Activated CD4-positive, CD25-positive, alpha-beta regulatory T cell treated with anti-CD3 and anti-CD28 coated beads, Interleukin-2, amount 50 U/mL, for 72 hours (primary cell): ENCODE measurements around the gene TRO.
A peak's percentile ranks its signal among the peaks of the same experiment; 100 is the strongest.

Experiments used
- DNase-seq: peaks from one replicate; pipeline ENCODE4 v3.0.0; 2021

Gene TRO, protein sequence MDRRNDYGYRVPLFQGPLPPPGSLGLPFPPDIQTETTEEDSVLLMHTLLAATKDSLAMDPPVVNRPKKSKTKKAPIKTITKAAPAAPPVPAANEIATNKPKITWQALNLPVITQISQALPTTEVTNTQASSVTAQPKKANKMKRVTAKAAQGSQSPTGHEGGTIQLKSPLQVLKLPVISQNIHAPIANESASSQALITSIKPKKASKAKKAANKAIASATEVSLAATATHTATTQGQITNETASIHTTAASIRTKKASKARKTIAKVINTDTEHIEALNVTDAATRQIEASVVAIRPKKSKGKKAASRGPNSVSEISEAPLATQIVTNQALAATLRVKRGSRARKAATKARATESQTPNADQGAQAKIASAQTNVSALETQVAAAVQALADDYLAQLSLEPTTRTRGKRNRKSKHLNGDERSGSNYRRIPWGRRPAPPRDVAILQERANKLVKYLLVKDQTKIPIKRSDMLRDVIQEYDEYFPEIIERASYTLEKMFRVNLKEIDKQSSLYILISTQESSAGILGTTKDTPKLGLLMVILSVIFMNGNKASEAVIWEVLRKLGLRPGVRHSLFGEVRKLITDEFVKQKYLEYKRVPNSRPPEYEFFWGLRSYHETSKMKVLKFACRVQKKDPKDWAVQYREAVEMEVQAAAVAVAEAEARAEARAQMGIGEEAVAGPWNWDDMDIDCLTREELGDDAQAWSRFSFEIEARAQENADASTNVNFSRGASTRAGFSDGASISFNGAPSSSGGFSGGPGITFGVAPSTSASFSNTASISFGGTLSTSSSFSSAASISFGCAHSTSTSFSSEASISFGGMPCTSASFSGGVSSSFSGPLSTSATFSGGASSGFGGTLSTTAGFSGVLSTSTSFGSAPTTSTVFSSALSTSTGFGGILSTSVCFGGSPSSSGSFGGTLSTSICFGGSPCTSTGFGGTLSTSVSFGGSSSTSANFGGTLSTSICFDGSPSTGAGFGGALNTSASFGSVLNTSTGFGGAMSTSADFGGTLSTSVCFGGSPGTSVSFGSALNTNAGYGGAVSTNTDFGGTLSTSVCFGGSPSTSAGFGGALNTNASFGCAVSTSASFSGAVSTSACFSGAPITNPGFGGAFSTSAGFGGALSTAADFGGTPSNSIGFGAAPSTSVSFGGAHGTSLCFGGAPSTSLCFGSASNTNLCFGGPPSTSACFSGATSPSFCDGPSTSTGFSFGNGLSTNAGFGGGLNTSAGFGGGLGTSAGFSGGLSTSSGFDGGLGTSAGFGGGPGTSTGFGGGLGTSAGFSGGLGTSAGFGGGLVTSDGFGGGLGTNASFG (N-terminal part only)

DNA sequence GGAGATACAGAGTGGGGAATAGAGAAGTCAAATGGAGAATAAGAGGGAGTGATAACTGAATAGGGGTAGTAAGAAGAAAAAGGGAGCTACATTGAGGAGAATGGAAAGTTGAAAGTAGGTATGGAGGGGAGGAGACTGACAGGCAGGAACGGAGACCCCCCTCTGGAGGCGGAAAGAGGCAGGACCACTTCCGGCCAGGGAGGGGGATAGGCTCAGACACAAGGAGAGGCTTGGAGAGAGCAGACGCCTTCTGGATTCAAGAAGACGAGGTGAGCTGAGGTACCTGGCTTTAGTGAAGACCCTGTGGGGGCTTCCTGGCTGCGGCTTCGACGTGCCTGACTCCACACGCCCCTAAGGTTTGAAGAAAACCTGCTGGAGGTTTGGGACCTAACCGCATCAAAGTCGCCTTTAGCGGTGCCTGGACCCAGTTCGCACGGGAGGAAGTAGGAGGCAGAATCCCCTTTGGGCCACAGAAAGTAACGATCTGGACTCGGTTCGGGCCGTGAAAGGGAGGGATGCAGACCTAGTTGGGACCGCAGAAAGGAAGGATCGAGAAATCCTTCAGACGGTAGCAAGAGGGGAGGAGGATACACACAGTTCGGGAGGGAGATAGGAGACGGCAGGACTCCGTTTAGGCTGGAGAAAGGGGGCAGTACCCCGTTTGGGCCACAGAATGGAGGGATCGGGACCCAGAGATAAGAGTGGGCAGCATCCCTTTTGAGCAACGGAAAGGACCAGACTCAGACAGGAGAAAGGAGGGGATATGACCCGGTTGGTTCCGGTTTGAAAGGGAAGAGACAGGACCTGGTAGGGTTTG, at the start of gene TRO:
TRO (plus strand) TSS at position 215 of the 817 bp plus-strand sequence. CDS start 1,423 bp downstream, outside the sequence.
- DNase-seq = no peak

DNA sequence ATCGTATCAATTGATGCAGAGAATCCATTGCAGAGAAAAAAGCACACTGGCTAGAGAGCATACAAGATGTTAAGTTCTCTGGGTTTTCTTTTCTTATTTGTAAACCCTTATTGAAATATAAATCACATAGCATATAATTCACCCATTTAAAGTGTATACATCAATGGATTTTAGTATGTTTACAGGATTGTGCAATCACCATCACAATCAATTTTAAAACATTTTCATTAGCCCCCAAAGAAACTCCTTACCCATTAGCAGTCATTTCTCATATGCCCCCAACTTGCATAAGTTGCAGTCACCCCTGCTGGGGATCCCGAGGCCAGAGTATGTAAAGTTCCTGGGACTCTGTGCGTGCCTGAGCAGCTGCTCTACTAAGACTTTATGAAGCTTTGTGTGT, 34.9 kb upstream of the TRO start:
- DNase-seq = no peak

DNA sequence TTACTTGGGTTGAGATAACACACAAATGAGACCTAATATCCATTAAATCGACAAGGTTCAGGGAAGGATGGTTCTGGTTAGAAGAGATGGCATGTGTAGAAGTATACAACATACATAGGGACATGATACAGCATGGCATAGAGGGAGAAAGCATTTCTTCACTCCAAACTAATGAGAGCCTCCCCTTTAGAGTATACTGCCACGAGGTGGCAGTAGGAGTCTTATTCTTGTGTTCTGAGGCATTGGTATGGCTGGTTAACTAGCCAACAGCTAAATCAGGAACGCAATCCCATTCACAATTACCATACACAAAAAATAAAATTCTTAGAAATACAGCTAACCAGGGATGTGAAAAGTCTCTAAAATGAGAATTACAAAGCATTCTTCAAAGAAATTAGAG, 29.1 kb upstream of the TRO start:
- no peak for DNase-seq

DNA sequence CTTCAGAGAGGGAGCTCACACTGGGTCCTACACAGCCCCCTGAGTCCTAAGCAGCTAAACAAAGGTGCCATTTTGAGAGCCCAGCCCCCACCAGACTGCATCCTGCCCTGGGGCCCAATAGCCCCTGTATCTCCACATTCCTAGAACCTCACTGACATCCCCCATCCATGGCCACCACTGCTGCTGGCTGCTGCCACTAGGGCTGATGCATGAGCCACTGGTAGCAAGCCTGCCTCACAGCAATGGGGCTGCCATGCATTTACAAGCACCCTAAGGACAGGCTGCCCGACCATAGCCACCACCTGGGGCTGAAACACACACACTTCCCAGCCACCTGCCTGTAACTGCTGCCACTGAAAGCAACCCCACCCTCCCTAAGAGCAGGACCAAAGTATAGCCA, 26.5 kb upstream of the TRO start:
- no peak for DNase-seq

DNA sequence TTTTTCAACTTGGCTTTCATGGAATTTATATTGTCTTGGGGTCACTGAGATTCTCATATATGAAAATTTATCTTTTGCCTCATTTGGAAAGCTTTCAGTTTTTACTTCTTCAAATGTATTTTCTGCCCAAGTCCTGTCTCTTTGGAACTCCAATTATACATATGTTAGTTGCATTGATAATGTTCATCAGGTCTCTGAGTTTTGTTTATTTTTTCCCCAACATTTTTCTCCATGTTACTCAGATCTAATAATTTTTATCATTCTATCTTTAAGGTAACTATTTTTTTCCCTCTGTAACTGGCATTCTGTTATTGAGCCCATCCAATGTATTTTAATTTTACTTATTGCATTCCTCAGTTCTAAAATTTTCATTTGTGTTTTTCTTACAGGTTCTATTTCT, 10.7 kb upstream of the TRO start:
- no peak for DNase-seq

DNA sequence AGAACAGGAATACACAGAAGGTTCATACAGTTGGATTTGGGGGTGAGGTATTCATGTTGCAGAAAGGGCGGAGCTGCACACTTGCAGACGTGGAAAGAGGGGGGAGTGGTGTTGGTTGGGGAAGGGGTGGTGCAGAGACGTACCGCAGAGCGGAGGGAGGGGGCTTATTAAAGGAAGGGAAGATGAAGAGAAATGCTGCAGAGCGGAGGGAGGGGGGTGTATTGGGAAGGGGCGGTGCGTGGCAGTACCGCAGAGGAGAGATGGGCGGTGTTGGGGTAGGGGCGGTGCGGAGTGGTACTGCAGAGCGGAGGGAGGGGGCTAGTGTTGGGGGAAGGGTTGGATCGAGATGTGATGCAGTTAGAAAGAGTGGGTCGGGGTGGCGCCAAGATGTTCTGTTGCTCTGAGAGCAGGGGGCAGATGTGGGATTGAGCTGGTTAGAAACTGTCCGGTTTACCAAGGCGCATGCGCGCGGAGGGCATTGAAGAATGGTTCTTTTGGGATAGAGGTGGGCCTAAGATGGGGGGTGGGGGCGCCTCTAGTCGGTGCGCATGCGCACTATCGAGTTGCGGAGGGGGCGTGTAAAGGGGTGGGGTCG, 900 bp downstream of the TRO start:
- DNase-seq = peak; percentile 35

DNA sequence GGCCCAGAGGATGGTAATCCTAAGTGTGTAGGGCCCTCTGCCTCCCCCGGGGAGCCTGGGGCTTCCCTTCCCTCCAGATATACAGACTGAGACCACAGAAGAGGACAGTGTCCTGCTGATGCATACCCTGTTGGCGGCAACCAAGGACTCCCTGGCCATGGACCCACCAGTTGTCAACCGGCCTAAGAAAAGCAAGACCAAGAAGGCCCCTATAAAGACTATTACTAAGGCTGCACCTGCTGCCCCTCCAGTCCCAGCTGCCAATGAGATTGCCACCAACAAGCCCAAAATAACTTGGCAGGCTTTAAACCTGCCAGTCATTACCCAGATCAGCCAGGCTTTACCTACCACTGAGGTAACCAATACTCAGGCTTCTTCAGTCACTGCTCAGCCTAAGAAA, 1.9 kb downstream of the TRO start:
- DNase-seq = no peak

DNA sequence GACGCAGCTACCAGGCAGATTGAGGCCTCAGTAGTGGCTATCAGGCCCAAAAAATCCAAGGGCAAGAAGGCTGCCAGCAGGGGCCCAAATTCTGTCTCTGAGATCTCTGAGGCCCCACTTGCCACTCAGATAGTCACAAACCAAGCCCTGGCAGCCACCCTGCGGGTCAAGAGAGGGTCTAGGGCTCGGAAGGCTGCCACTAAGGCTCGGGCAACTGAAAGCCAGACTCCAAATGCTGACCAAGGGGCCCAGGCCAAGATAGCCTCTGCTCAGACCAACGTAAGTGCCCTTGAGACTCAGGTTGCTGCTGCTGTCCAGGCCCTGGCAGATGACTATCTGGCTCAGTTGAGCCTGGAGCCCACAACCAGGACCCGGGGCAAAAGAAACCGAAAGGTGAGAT, 2.8 kb downstream of the TRO start:
- DNase-seq = no peak

DNA sequence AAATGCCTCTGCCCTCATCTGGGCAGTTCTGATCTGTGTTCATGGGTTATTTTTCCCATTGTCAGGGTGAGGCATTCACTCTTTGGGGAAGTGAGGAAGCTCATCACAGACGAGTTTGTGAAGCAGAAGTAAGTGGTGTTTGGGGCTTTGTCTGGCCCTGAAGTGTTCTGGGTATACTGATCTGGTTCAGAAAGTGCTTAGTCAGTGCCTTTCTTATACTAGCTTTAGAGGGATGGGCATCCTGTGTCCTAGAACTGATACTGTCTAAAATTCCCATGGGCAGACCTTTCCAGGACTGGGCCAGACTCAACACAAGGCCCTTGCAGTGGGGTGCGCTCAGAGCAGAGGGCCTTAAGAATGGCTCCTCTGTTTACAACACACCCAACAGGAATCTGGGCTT, 6.4 kb downstream of the TRO start:
- no peak for DNase-seq

DNA sequence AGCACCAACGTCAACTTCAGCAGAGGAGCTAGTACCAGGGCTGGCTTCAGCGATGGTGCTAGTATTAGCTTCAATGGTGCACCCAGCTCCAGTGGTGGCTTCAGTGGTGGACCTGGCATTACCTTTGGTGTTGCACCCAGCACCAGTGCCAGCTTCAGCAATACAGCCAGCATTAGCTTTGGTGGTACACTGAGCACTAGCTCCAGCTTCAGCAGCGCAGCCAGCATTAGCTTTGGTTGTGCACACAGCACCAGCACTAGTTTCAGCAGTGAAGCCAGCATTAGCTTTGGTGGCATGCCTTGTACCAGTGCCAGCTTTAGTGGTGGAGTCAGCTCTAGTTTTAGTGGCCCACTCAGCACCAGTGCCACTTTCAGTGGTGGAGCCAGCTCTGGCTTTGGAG, 8.3 kb downstream of the TRO start:
- no peak for DNase-seq

DNA sequence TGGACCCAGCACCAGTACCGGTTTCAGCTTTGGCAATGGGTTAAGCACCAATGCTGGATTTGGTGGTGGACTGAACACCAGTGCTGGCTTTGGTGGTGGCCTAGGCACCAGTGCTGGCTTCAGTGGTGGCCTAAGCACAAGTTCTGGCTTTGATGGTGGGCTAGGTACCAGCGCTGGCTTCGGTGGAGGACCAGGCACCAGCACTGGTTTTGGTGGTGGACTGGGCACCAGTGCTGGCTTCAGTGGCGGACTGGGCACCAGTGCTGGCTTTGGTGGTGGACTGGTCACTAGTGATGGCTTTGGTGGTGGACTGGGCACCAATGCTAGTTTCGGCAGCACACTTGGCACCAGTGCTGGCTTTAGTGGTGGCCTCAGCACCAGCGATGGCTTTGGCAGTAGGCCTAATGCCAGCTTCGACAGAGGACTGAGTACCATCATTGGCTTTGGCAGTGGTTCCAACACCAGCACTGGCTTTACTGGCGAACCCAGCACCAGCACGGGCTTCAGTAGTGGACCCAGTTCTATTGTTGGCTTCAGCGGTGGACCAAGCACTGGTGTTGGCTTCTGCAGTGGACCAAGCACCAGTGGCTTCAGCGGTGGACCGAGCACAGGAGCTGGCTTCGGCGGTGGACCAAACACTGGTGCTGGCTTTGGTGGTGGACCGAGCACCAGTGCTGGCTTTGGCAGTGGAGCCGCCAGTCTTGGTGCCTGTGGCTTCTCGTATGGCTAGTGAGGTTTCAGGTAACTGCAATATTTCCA, 9.8 kb downstream of the TRO start:
- no peak for DNase-seq

DNA sequence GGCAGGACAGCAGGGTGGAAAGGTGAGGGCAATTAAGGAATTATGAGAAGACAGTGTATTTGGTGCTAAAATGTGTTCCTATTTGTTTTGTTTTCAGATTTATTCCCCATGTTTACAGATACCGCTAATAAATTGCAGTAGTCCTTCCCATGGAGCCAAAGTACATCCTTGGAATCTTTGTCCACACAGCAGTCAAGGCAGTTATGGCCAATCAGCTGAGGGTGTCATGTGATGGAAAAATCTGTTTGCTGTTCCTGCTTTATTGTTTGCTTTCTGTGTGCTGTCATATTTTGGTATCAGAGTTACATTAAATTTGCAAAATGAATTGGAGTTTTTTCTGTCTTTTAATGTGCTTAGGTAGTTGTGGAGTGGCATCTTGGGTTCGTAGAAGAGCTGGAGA, 10.5 kb downstream of the TRO start:
- DNase-seq = no peak

DNA sequence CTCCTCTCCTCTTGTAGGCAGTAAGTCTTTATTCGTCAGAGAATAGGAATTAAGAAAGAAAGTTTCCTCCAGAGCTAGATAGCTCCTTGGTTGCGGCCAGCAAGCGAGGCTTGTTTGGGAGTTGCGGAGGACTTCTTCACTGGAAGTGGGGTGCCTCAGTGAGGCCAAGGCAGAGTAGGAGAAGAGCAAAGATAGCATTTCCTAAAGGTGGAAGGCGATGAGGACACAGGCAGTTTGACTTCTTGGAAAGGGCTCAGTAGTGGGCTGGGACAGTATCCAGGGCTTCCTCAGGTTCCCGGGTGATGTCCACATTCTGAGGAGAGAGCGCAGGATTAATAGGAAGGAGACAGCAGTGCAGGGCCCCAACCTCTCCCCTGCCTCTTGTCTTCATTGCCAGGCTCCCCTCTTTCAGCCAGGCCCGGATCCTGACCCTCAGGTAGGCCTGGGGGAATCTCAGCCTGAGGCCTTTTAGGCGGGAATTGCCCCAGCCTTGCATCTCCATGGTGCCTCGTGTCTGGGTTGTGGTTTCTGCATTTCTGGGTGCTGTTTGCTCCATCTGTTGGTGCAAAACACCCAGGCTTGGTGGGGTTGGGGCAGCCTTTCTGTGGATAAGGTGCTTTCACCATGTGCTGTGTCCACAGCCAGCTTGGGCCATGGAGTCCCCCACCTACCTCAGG, 12.7 kb downstream of the TRO start:
- DNase-seq = no peak

DNA sequence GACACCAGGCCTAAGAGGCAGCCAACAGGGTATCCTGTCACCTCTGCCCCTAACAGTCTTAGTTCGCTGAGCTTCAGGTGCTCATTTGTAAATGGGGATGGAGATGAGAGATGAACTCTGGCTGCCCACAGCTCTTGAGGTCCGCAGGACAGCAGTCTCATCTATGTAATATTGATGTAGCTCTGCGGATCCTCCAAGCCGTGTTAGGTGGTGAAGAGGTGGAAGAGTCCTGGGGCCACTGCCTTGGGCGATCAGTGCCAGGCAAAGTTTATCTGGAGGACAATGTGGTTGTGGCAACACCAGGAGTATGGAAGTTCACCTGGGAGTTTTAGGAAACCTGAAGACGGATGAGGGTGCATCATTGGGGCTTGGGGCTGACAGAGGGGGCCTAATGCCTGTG, 13.4 kb downstream of the TRO start:
- DNase-seq = no peak

DNA sequence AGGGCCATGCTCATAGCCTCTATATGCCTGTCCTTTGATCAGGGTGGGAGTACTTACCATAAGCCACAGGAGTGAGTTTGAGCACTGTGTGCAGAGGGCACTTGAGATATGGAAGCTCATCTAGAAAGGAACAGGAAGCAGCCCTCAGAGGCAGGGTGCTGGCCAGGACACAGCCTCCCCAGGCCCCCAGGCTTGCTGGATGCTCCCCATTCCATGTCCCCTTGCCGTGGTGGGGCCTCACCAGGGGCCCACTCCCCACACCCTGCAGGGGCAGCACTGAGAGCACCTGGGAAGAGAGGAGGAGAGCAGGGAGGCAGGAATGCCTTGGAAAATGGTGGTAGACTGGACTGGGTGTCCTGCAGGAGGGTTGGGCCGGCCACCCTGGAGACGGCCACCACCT, 14.3 kb downstream of the TRO start:
- no peak for DNase-seq

DNA sequence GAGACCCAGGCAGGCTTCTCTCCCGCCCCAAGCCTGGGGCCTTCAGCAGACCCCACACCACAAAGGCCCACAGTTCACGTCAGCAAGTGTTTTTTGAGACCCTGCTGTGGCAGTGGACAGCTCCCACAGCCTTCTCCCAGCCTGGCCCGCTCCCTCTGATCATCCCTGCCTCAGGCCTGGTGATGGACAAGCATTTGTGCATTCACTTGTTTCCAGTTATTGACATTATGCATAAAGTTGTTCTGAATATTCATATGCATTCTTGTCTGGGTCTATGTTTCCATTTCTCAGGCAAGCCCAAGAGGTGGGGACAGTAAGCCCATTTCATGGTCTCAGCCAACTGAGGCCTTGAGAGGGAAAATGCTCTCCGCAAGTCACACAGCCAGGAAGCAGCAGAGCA, 14.7 kb downstream of the TRO start:
- DNase-seq = no peak

DNA sequence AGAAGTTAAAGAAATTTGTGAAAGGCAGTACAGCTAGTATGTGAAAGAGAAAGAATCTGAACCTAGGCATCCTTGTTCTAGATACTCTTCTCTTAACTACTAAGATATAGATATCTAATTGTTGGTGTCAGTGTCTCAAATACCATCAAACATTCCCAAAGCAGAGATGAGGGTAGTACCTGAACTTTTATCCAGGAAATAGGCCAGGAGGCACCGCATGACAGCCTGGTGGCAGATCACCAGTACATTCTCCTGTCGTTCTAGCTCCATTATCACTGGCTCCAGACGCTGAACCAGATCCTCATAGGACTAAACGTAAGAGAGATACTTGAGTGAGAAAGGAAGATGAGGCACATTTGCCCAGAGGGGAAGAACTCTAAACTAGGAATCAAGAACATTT, 16.8 kb downstream of the TRO start:
- no peak for DNase-seq

DNA sequence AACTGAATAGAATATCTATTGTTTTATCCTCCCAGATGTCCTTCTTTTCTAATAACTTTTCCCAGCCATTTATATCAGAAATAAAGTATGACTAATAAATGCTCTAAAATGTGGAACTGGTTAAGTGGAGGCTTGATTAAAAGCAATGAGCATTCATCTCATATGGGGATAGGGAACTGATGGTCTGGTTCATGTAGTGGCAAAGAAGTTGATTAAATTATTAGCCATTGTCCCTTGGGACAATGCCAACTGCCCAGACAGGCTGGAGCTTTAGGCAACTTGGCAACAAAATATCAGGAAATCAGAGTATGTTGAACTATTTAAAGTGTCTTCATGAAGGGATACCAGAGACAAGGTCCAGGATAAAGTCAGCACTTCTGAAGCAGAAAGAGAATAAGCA, 24.2 kb downstream of the TRO start:
- DNase-seq = no peak

DNA sequence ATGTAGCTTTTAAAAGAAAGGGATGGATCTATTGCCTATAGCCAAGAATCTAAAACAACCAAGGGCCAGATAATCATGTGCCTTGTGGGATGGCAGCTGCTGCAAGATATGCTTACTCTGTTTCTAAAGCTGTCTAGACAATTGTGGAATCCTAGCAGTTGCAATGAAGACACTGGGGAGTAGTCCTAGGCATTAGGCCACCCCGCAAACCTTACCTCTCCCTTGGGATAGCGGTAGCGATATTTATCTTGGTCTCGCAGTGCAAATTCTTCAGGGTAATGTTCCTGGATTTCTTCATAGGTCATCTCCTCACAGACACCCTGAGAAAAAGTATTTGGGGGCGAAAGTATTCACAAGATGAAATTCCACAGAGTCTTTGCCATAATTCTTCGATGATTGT, 24.6 kb downstream of the TRO start:
- no peak for DNase-seq

DNA sequence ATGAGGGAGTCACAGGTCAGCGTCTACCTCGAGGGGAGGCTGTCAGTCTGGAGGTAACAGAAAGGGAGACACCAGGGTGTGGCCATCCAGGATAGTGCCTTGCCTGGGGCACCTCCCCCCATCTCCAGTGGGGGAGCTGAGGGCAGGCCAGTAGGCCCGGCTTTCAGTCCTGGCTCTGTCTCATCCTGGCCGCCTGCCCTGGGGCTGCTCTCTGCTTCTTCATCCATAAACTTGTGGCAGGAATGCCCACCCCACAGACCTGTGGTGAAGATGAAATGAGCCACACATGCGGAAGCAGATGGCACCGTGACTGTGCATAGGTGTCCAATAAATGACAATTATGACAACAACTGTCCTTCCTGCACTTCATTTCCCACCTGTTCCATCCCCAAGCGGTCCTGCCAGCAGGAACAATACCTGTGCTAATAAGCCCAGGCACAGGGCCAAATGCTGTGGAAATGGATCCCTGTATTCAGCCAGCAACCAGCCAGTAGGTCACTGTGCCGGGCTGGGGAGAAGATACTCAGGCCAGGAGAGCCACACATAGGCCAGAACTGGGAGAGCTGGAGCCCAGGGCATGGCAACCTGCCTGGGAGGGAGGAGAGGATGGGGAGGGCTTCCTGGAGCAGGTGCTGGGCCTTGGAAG, 30.2 kb downstream of the TRO start:
- no peak for DNase-seq
